ENCODE measurements around the gene SLF1. TPM values are rescaled to one million over a fixed set of nuclear protein-coding genes. Genes with fewer than 3 reads are reported as not detected.
A peak's percentile ranks its signal among the peaks of the same experiment; 100 is the strongest.

Gene SLF1
- total RNA-seq, 2 donors from 2014 or later: 32.6 to 44.7 TPM

DNA sequence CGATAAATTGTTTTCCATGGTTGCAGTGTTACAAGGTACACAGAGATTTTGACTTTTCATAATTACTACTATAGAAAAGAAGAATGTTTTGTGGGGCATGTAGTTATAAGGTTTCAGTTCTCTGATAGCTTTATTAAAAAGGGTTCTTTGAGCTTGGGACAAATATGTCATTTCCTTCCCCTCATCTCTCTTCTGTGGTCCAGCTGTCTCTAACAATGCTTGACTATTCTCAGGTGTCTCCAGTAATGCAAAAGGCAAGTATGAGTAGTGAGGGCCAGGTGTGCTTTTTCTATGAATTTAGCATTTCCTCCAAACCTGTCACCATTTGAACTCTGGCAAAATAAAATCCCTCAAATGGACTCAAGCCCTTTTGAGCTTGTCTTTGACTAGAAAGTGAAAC lies 84.3 kb downstream of the SLF1 start:
- H3K4me1 Mint-ChIP-seq (ENCODE audit: low read depth in 2 of 2): peaks cover 14 to 22% of the 10 kb centered on the region in 2 donors
- peak overlapping the region; percentile 30 for H3K4me3 Mint-ChIP-seq
- DNase-seq (ENCODE audit: low spot score) (no peak), ATAC-seq (no peak)
- peaks cover 8% of the 10 kb centered on the region for H3K36me3 Mint-ChIP-seq
- no peaks in the 10 kb centered on the region for H3K9me3 Mint-ChIP-seq
- peak overlapping the region; percentile 46 to 55 for H3K27ac Mint-ChIP-seq
- no peaks in the 10 kb centered on the region for H3K27me3 Mint-ChIP-seq

DNA sequence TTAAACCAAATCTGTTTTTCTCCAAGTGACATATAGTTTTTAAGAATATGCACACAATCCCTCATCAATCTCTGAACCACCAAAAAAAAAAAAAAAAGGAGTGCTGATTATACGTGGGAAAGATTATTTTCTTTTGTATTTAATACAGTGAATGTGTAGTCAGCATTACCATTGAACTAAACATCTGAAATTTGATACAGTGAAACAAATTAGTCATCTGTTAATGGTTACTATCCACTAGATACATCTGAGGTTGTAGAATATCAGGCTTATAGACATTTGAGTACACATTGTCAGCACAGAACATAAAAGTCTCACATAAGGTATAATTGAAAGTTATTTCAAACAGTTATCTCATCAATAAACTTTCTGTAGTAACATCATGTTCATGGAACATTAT lies 87.0 kb downstream of the SLF1 start:
- no peak overlapping the region for H3K4me3 Mint-ChIP-seq
- H3K4me1 Mint-ChIP-seq (ENCODE audit: low read depth in 2 of 2): peaks cover 13 to 19% of the 10 kb centered on the region in 2 donors
- H3K9me3 Mint-ChIP-seq: no peaks in the 10 kb centered on the region
- DNase-seq (ENCODE audit: low spot score) (no peak), ATAC-seq (no peak)
- H3K27ac Mint-ChIP-seq: no peak overlapping the region
- peaks cover 11% of the 10 kb centered on the region for H3K36me3 Mint-ChIP-seq
- H3K27me3 Mint-ChIP-seq: no peaks in the 10 kb centered on the region

DNA sequence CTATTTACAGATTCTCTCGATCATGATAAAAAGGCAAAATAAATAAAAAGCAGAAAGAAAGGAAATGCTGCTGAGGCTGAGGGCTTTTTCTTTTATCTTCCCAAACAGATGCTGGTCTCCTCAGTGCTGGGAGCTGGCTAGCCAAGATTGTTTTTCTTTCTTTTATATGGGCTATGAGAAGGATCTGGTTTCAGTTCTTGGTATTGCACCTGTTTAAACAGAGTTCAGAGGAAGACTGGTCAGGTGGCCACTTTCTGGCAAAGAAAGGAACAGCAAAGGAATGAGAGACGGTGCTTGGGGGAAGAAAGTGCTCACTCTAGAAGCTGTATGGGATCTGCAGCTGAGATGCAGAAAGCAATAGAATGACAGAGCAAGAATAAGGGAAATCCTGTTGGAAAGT lies 88.9 kb downstream of the SLF1 start:
- Mint-ChIP-seq H3K4me3 (no peak overlapping the region), H3K4me1 (ENCODE audit: low read depth in 2 of 2) (peaks cover 4 to 5% of the 10 kb centered on the region in 2 donors), H3K36me3 (peaks cover 13% of the 10 kb centered on the region), H3K27me3 (no peaks in the 10 kb centered on the region), H3K27ac (no peak overlapping the region), H3K9me3 (no peaks in the 10 kb centered on the region)
- DNase-seq (ENCODE audit: low spot score) (no peak), ATAC-seq (no peak)

DNA sequence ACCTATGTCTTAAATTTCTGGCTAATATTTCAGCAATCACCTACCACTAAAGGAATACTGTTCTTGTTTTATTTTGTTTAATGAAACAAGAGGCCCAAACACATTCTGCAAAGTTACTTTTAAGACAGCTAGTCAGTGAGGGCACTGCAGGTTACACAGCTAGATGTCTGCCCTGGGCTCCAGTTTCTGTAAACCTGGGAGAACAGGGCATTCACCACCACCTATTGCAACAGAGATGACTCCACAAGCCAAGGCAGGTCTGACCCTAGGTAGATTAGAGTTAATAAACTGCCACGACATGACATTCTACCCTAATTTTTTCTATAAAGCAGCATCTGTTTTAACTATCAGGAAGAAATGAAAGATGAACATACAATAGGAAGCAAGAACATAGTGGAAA lies 90.8 kb downstream of the SLF1 start:
- Mint-ChIP-seq H3K27me3 (no peaks in the 10 kb centered on the region), H3K4me3 (no peak overlapping the region), H3K27ac (no peak overlapping the region), H3K36me3 (peaks cover 24% of the 10 kb centered on the region), H3K9me3 (no peaks in the 10 kb centered on the region), H3K4me1 (ENCODE audit: low read depth in 2 of 2) (no peaks in the 10 kb centered on the region)
- ATAC-seq: no peak
- no peak for DNase-seq (ENCODE audit: low spot score)

DNA sequence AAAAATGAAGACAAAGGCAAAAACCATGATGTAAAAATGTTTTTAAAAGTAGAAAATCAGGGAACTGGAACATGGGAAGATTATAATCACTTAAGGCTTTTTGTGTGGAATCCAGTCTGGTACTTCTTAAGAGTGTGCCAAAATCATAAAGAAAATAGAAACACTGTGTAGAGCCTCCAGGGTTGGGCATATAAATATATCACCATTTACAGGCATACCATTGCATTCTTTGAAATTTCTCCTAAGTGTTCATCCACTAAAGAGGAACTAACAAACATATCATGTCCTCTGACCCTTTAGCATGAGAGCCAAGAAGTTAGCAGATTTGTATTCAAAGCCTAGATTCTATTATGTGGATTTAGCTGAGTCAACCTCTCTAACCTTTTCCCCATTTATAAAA lies 93.3 kb downstream of the SLF1 start:
- Mint-ChIP-seq H3K4me3 (no peak overlapping the region), H3K27ac (no peak overlapping the region), H3K27me3 (no peaks in the 10 kb centered on the region), H3K36me3 (peaks cover 24% of the 10 kb centered on the region), H3K4me1 (ENCODE audit: low read depth in 2 of 2) (no peaks in the 10 kb centered on the region), H3K9me3 (no peaks in the 10 kb centered on the region)
- ATAC-seq (no peak), DNase-seq (ENCODE audit: low spot score) (no peak)

DNA sequence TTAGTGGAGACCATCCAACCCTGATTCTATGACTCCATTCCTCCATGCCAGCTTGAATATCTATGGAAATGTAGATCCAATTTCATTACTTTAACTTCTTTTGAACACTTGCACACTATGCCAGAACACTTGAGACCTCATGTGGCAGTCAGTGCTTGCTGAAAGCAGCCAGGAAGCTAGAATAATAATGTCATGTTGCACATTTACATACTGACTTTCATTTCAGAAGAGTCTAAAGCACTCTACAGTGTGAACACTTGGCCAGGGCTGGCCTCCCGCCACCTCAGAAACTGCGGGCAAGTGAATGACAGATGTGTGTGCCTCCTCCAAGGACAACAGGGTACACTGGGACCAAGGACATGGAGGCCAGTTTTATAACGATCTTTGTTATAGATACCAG lies 97.3 kb downstream of the SLF1 start:
- ATAC-seq (no peak), DNase-seq (ENCODE audit: low spot score) (no peak)
- Mint-ChIP-seq H3K9me3 (no peaks in the 10 kb centered on the region), H3K27me3 (peaks cover 0 to 3% of the 10 kb centered on the region in 2 donors), H3K27ac (no peak overlapping the region), H3K4me3 (no peak overlapping the region), H3K4me1 (ENCODE audit: low read depth in 2 of 2) (no peaks in the 10 kb centered on the region), H3K36me3 (peaks cover 23% of the 10 kb centered on the region)

DNA sequence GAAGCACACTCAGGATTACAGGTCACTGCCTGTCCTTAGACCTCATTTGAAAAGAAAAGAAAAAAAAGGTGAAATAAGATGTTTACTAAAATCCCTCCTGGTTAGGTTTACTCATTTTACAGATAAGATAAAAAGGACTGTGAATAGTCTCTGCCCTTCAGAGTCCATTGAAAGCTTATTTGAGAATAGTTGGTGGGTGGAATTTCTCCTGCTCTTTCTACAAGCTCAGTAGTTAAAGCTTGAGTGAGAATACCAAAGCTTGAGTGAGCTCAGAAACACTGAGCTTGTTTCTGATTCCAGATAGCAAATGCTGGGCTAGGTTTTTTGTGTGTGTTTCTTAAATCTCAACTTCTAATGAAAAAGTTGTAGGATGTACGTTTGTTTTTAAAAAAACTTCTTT lies 106.7 kb downstream of the SLF1 start:
- Mint-ChIP-seq H3K9me3 (no peaks in the 10 kb centered on the region), H3K27ac (peak overlapping the region in 1 of 2 donors; percentile 32), H3K4me1 (ENCODE audit: low read depth in 2 of 2) (peaks cover 0 to under 1% of the 10 kb centered on the region in 2 donors), H3K27me3 (peaks cover 4 to 6% of the 10 kb centered on the region in 2 donors), H3K4me3 (no peak overlapping the region), H3K36me3 (no peaks in the 10 kb centered on the region)
- ATAC-seq: no peak
- no peak for DNase-seq (ENCODE audit: low spot score)

DNA sequence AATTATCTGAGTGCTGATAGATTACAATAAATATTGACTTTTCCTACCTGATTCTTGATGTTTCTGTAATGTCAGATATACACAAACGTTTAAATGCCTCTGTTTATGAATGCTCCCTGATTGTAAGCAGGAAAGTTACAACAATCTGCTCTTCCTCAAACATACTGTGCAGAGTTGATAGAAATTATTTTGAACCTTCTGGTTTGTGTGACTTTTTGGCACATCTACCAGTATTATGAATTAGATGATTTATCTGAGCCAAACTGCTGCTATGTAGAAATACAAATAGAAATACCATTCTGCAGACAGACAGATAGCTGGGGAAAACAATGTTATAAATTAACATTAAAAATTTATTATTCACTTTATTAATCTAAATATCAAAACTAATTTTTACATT lies 113.0 kb downstream of the SLF1 start:
- H3K36me3 Mint-ChIP-seq: no peaks in the 10 kb centered on the region
- no peaks in the 10 kb centered on the region for H3K9me3 Mint-ChIP-seq
- no peak for ATAC-seq
- H3K4me1 Mint-ChIP-seq (ENCODE audit: low read depth in 2 of 2): peaks cover 7 to 9% of the 10 kb centered on the region in 2 donors
- no peak for DNase-seq (ENCODE audit: low spot score)
- H3K4me3 Mint-ChIP-seq: no peak overlapping the region
- no peak overlapping the region for H3K27ac Mint-ChIP-seq
- H3K27me3 Mint-ChIP-seq: no peaks in the 10 kb centered on the region

DNA sequence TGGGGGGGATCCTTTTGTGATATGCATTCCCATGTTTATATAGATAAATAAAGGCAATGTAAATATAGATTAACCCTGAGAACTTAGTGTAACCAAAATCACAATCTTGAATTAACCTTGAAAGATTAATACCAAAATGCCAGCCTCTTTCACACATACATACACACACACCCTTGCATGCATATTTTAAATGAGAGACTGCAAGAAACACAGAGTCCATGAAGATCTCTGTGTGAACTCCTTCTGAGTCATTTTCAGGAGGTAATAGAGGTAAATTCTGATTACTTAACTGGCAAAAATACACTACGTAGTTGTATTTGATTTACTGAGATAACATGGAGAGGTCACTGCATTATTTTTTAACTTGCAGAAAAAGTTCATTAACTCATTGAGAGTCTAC lies 118.0 kb downstream of the SLF1 start:
- Mint-ChIP-seq H3K4me1 (ENCODE audit: low read depth in 2 of 2) (peaks cover 0 to 10% of the 10 kb centered on the region in 2 donors), H3K36me3 (no peaks in the 10 kb centered on the region), H3K4me3 (no peak overlapping the region), H3K27me3 (no peaks in the 10 kb centered on the region), H3K27ac (peak overlapping the region in 1 of 2 donors; percentile 71), H3K9me3 (no peaks in the 10 kb centered on the region)
- no peak for DNase-seq (ENCODE audit: low spot score)
- ATAC-seq: no peak

DNA sequence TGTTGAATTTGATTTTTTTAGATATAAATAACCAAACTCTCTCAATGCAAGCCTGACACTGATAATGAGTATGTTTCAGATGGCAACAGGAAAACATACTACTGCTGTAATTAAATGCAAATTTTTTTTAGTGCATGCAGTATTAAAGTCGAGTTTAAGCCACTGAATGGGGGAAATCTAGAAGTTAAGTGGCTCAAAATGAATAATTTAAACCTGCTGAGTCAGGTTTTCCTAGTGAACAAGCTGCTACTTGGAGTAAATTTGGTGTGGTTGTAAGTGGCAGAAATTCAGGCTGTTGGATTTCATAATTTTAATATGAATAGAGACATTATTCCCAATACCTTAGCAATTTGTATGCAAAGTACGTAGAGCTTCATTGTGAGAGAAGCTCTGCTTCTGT lies 121.8 kb downstream of the SLF1 start:
- Mint-ChIP-seq H3K9me3 (no peaks in the 10 kb centered on the region), H3K27me3 (peaks cover 0 to 2% of the 10 kb centered on the region in 2 donors), H3K27ac (no peak overlapping the region), H3K4me1 (ENCODE audit: low read depth in 2 of 2) (peaks cover 0 to 13% of the 10 kb centered on the region in 2 donors), H3K4me3 (no peak overlapping the region), H3K36me3 (no peaks in the 10 kb centered on the region)
- DNase-seq (ENCODE audit: low spot score) (no peak), ATAC-seq (no peak)

DNA sequence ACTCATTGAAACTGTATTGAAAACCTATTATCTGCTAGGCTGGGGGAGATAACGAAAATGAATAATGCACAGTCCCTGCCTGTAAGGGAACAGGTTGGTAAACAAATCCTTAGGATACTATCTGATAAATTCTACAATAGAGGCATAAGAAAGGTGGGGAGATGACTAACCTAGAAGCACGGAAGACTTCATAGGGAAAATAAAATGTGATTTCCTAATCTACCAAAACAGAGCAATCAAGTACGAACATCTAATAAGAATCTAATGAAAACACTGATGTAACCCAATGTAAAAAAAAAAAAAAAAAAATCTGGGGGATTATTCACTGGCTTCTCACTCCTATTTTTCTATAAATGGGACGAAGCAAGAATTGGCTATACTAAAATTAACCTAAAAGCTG lies 124.4 kb downstream of the SLF1 start:
- Mint-ChIP-seq H3K9me3 (no peaks in the 10 kb centered on the region), H3K4me1 (ENCODE audit: low read depth in 2 of 2) (peaks cover 7 to 11% of the 10 kb centered on the region in 2 donors), H3K4me3 (no peak overlapping the region), H3K27ac (peak overlapping the region in 1 of 2 donors; percentile 36), H3K27me3 (peaks cover 0 to 2% of the 10 kb centered on the region in 2 donors), H3K36me3 (no peaks in the 10 kb centered on the region)
- ATAC-seq: no peak
- no peak for DNase-seq (ENCODE audit: low spot score)

DNA sequence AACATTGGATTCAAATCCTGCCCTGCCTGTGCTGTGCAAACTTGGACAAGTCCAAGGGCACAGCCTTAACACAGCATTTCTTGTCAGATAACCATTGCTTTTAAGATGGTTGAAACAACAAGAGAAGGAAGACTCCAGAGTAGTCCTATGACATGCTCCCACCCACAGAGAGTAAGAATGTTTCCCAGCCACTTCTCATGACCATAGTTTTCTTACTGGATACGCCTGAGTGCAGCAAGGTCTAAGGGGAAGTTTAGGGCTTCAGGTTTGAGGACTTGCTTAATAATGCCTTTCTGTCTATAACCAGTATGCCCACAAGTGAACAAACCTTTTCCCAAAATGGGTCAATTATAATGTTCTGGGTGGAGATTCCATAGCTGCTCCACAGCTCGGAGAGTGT lies 126.4 kb downstream of the SLF1 start:
- DNase-seq (ENCODE audit: low spot score): no peak
- H3K36me3 Mint-ChIP-seq: no peaks in the 10 kb centered on the region
- no peaks in the 10 kb centered on the region for H3K9me3 Mint-ChIP-seq
- ATAC-seq: no peak
- peaks cover 0 to 2% of the 10 kb centered on the region in 2 donors for H3K27me3 Mint-ChIP-seq
- H3K4me3 Mint-ChIP-seq: no peak overlapping the region
- H3K4me1 Mint-ChIP-seq (ENCODE audit: low read depth in 2 of 2): peaks cover 3 to 7% of the 10 kb centered on the region in 2 donors
- no peak overlapping the region for H3K27ac Mint-ChIP-seq

DNA sequence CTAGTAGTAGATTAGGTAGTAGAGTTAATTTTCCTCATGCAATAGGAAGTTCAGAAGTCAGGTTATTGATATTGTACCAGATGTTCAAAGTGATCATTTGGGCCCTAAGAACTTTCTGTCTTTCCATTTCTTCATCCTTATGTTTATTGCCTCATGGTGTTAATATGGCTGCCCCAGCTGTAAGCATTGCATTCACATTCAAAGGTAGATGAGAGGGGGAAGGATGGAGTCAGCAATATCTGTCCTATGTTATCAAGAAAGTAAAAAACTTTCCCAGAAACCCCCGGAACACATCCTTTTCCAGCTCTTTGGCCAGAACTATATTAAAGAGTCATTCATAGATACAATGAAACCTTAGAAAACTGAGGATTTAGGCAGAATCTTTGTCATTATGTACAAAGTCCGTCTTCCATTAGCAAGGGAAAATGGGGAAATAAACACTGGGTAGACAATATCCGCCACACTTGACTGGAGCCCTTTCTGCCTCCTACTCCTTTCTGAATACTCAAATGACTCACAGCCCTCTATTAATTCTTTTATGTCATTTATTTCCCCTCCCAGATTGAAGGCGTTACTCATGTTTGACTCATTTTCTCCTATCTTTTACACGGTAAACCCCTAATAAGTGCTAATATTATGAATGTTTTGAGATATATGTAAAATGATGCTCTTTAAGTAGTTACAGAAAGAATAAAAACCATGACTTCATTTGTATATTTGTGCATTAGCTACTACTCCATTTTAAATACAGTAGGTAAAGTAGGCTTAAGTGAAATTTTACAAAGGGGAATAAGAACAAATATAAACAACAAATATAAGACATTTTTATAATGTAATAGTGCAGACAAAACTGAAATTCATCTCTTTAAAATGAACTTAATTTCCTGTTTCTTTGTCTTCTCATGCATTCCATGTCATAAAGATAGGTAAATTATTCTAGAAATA lies 127.6 kb downstream of the SLF1 start:
- no peaks in the 10 kb centered on the region for H3K9me3 Mint-ChIP-seq
- ATAC-seq (no peak), DNase-seq (ENCODE audit: low spot score) (no peak)
- H3K4me3 Mint-ChIP-seq: no peak overlapping the region
- no peak overlapping the region for H3K27ac Mint-ChIP-seq
- no peaks in the 10 kb centered on the region for H3K36me3 Mint-ChIP-seq
- H3K4me1 Mint-ChIP-seq (ENCODE audit: low read depth in 2 of 2): peaks cover 3 to 7% of the 10 kb centered on the region in 2 donors
- H3K27me3 Mint-ChIP-seq: peaks cover 0 to 2% of the 10 kb centered on the region in 2 donors

DNA sequence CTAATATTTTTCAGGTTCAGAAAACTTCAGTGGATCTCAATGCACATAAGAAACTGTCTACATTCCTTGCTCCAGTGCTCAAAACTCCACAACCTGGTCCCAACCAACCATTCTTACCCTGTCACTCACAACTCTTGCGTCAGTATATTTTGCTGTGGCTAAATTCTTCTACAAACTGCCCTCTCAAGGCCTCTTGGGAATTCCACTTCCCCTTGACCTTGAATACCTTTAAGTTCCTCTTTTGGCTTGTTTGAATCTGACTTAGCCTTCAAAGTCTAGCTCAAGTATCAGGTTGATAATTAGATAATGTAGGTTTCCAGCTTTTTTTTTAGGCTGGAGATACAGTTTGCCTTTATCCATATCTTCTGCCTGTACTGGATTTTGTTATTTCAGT lies 128.3 kb downstream of the SLF1 start:
- H3K4me3 Mint-ChIP-seq: no peak overlapping the region
- no peak for ATAC-seq
- no peak for DNase-seq (ENCODE audit: low spot score)
- no peaks in the 10 kb centered on the region for H3K9me3 Mint-ChIP-seq
- peaks cover 0 to 2% of the 10 kb centered on the region in 2 donors for H3K27me3 Mint-ChIP-seq
- peaks cover 3 to 7% of the 10 kb centered on the region in 2 donors for H3K4me1 Mint-ChIP-seq (ENCODE audit: low read depth in 2 of 2)
- no peaks in the 10 kb centered on the region for H3K36me3 Mint-ChIP-seq
- H3K27ac Mint-ChIP-seq: no peak overlapping the region

Measured in natural killer cell treated with Interleukin-12 subunit alpha and Interleukin-12 subunit beta and Interleukin-15 and Interleukin-18, amount 100 ng/mL, for 72 hours (primary cell).